H9 (cell line): ENCODE results near the gene ZMIZ1. TPM values are rescaled to one million over a fixed set of nuclear protein-coding genes. Genes with fewer than 3 reads are reported as not detected.

Experiments
- DNase-seq: peaks from one replicate; pipeline ENCODE4 v3.0.0-alpha.2; 2017
- H2AFZ ChIP-seq: one replicate; pipeline ENCODE4 v1.6.1; 2013; ENCODE audit warnings: mild to moderate bottlenecking, low read length, control low read depth, moderate library complexity
- H2AK5ac ChIP-seq: 2 replicates; pipeline ENCODE4 v1.6.1; 2013; ENCODE audit warnings: low read length, control low read depth, mixed read lengths; ENCODE audit not compliant: insufficient read length
- H2BK120ac ChIP-seq: one replicate; pipeline ENCODE4 v1.6.1; 2013; ENCODE audit warnings: low read depth, mild to moderate bottlenecking, low read length, control low read depth, inconsistent platforms; ENCODE audit not compliant: poor library complexity, severe bottlenecking
- H2BK12ac ChIP-seq: 2 replicates; pipeline ENCODE4 v1.6.1; 2013; ENCODE audit warnings: low read length, control low read depth, mixed read lengths, low read depth; ENCODE audit not compliant: insufficient read length
- H2BK15ac ChIP-seq: 2 replicates; pipeline ENCODE4 v1.6.1; 2013; ENCODE audit warnings: low read depth, low read length, control low read depth
- H2BK20ac ChIP-seq: one replicate; pipeline ENCODE4 v1.6.1; 2013; ENCODE audit warnings: low read depth, mild to moderate bottlenecking, low read length, control low read depth, inconsistent platforms; ENCODE audit not compliant: poor library complexity, severe bottlenecking
- H2BK5ac ChIP-seq: 2 replicates; pipeline ENCODE4 v1.6.1; 2013; ENCODE audit warnings: low read length, control low read depth, mixed read lengths; ENCODE audit not compliant: insufficient read length
- H3K14ac ChIP-seq: 2 replicates; pipeline ENCODE4 v1.6.1; 2013; ENCODE audit warnings: low read length, control low read depth; ENCODE audit not compliant: insufficient read depth
- H3K18ac ChIP-seq: 2 replicates; pipeline ENCODE4 v1.6.1; 2013; ENCODE audit warnings: low read depth, mild to moderate bottlenecking, mixed read lengths, low read length, control low read depth; ENCODE audit not compliant: insufficient read length
- H3K23ac ChIP-seq: 2 replicates; pipeline ENCODE4 v1.6.1; 2013; ENCODE audit warnings: low read length, control low read depth, mixed read lengths, low read depth; ENCODE audit not compliant: insufficient read length
- H3K23me2 ChIP-seq: 2 replicates; pipeline ENCODE4 v1.6.1; 2013; ENCODE audit warnings: low read depth, mild to moderate bottlenecking, mixed read lengths, low read length, control low read depth; ENCODE audit not compliant: insufficient read length, poor library complexity, severe bottlenecking
- H3K27ac ChIP-seq: 2 replicates; pipeline ENCODE4 v1.5.1; 2013; ENCODE audit warnings: low read length, control low read depth, mixed read lengths, low read depth; ENCODE audit not compliant: insufficient read length
- H3K27me3 ChIP-seq: 2 replicates; pipeline ENCODE4 v1.6.1; 2013; ENCODE audit warnings: low read length, control low read depth, inconsistent platforms; ENCODE audit not compliant: insufficient read depth
- H3K4ac ChIP-seq: 2 replicates; pipeline ENCODE4 v1.6.1; 2013; ENCODE audit warnings: low read depth, mild to moderate bottlenecking, control low read depth, inconsistent platforms, low read length, moderate library complexity
- H3K4me1 ChIP-seq: 2 replicates; pipeline ENCODE4 v1.6.1; 2013; ENCODE audit warnings: low read length, control low read depth, inconsistent platforms; ENCODE audit not compliant: insufficient read depth
- H3K4me2 ChIP-seq: 2 replicates; pipeline ENCODE4 v1.6.1; 2013; ENCODE audit warnings: low read length, control low read depth, mixed read lengths; ENCODE audit not compliant: insufficient read length, insufficient read depth
- H3K56ac ChIP-seq: 2 replicates; pipeline ENCODE4 v1.6.1; 2013; ENCODE audit warnings: low read depth, mild to moderate bottlenecking, mixed read lengths, low read length, control low read depth; ENCODE audit not compliant: insufficient read length
- H3K79me1 ChIP-seq: 2 replicates; pipeline ENCODE4 v1.6.1; 2013; ENCODE audit warnings: low read depth, mild to moderate bottlenecking, moderate library complexity, low read length, control low read depth, inconsistent platforms; ENCODE audit not compliant: insufficient read depth, poor library complexity, severe bottlenecking
- H3K79me2 ChIP-seq: 2 replicates; pipeline ENCODE4 v1.6.1; 2013; ENCODE audit warnings: low read length, control low read depth, inconsistent platforms; ENCODE audit not compliant: insufficient read depth
- H3K9ac ChIP-seq: 2 replicates; pipeline ENCODE4 v1.6.1; 2013; ENCODE audit warnings: low read length, control low read depth, mixed read lengths; ENCODE audit not compliant: insufficient read length; ENCODE audit errors: extremely low read depth
- H3K9me3 ChIP-seq: one replicate; pipeline ENCODE4 v1.6.1; 2013; ENCODE audit warnings: low read depth, low read length, inconsistent platforms; ENCODE audit not compliant: control insufficient read depth
- H3T11ph ChIP-seq: one replicate; pipeline ENCODE4 v1.6.1; 2013; ENCODE audit warnings: mild to moderate bottlenecking, low read length, control low read depth, inconsistent platforms
- H4K20me1 ChIP-seq: one replicate; pipeline ENCODE4 v1.6.1; 2013; ENCODE audit not compliant: control insufficient read depth, insufficient read length, insufficient read depth
- H4K5ac ChIP-seq: 2 replicates; pipeline ENCODE4 v1.6.1; 2013; ENCODE audit warnings: low read depth, mild to moderate bottlenecking, mixed read lengths, low read length, control low read depth; ENCODE audit not compliant: insufficient read length
- H4K8ac ChIP-seq: replicated peaks from 2 replicates; pipeline ENCODE4 v1.6.1; 2013; ENCODE audit warnings: low read length, control low read depth, mixed read lengths, low read depth; ENCODE audit not compliant: insufficient read length
- H4K91ac ChIP-seq: 2 replicates; pipeline ENCODE4 v1.6.1; 2013; ENCODE audit warnings: low read depth, mild to moderate bottlenecking, moderate library complexity, mixed read lengths, low read length, control low read depth; ENCODE audit not compliant: insufficient read length
- H3K27ac Mint-ChIP-seq, 3 experiments: 2 replicates in 2 of 3; 3 replicates in 1 of 3; pipeline ENCODE4 v1.8.0; 2020 to 2021; ENCODE audit warnings: mixed read lengths in 3 of 3, mild to moderate bottlenecking in 1 of 3, moderate library complexity in 1 of 3
- H3K27me3 Mint-ChIP-seq: 2 replicates; pipeline ENCODE4 v1.8.0; 2021; ENCODE audit warnings: low read depth, mild to moderate bottlenecking, moderate library complexity, mixed read lengths
- H3K36me3 Mint-ChIP-seq, 3 experiments: 2 replicates in 2 of 3; 3 replicates in 1 of 3; pipeline ENCODE4 v1.8.0; 2020 to 2021; ENCODE audit warnings: low read depth in 3 of 3, mixed read lengths in 3 of 3; ENCODE audit not compliant: insufficient read depth in 1 of 3
- H3K4me1 Mint-ChIP-seq, 2 experiments: 2 replicates each; pipeline ENCODE4 v1.8.0; 2020; ENCODE audit warnings: mixed read lengths in 2 of 2
- H3K4me3 Mint-ChIP-seq, 2 experiments: 2 replicates in 1 of 2; 3 replicates in 1 of 2; pipeline ENCODE4 v1.8.0; 2020 to 2021; ENCODE audit warnings: mild to moderate bottlenecking in 2 of 2, mixed read lengths in 2 of 2, moderate library complexity in 1 of 2
- H3K9me3 Mint-ChIP-seq, 2 experiments: 2 replicates in 1 of 2; 3 replicates in 1 of 2; pipeline ENCODE4 v1.8.0; 2020; ENCODE audit warnings: mild to moderate bottlenecking in 2 of 2, mixed read lengths in 2 of 2, moderate library complexity in 1 of 2
- CTCF ChIP-seq: fragments of 200-600 bp; sonication (generic); conservative IDR thresholded peaks from 3 replicates; pipeline ENCODE4 v1.8.0; 2021; ENCODE audit warnings: antibody characterized with exemption, mild to moderate bottlenecking
- WGBS: extraction: QIAGEN DNeasy Blood & Tissue Kit; methylation state at CpG from one replicate; pipeline ENCODE4 v1.1.7; 2013; ENCODE audit warnings: missing lambda C conversion rate, low lambda C conversion rate, mixed read lengths; ENCODE audit not compliant: insufficient read length; ENCODE audit errors: extremely low coverage; 5-methylcytosine and 5-hydroxymethylcytosine counted together
- total RNA-seq: library from RNA; stranded (reverse); gene quantifications from 2 replicates; pipeline ENCODE4 v1.2.1, GENCODE V29; 2021

Gene ZMIZ1
- total RNA-seq, 1 experiment from 2014 or later: 36.9 TPM

DNA sequence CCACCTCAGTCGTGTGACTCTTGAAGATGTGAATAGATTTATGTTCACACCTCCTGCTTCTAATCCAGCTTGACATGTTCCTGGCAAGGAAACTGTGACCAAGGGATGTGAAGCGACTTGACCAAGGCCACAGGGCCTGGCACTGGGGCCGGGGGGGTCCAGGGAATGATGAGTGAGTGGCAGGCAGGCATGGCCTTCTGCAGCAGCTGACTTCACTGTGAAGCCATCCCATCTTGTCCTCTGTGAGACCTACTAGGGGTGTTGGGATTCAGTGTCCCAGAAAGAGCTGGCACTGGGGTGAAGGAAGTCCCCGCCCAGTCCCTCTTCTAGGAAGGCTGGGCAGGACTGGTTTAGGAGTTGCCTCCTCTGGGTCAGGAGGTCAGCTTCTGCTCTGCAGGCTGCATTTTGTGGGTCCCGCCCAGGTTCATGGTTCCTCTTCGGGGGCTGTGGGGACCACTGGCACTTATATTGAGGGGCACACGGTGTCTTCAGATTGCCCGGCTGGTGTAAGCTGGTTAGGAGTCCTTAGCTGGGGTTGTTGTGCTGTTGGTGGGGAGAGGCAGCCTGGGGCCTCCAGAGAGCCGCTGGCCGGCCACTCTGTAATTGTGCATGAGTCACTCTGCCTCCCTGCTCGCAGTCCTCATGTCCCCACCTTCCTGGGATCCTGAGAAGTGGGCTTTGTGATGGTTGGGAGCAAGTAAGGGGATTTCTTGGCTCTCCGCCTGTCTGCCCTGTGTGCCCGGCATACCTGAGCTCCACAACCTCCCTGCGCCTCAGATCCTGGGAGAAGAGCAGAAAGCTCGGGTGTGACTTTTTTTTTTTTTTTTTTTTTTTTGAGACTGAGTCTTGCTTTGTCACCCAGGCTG is 11.0 kb downstream of the ZMIZ1 start:
- TF ChIP-seq CTCF: no peak
- H3K9me3 Mint-ChIP-seq: no peaks in the 10 kb centered on the region
- H2BK15ac ChIP-seq: no peak overlapping the region
- no peak overlapping the region for H3K18ac ChIP-seq
- peaks cover 10% of the 10 kb centered on the region for H3K4me1 ChIP-seq
- peaks cover 2% of the 10 kb centered on the region for H4K20me1 ChIP-seq
- H3K9ac ChIP-seq: no peak overlapping the region
- no peak overlapping the region for H4K8ac ChIP-seq
- H3K23ac ChIP-seq: no peak overlapping the region
- peaks cover 21% of the 10 kb centered on the region; the same call in 1 of the 2 replicates for H3K79me2 ChIP-seq
- no peak overlapping the region for H3K4me2 ChIP-seq
- H4K91ac ChIP-seq: no peak overlapping the region
- no peaks in the 10 kb centered on the region for H3K27me3 ChIP-seq
- H3K27ac Mint-ChIP-seq: peak overlapping the region; percentile 29 to 59 (median 32); a peak in 3 of 7 replicates
- no peak for DNase-seq
- H3K9me3 ChIP-seq: no peaks in the 10 kb centered on the region
- no peak overlapping the region for H3K27ac ChIP-seq
- no peak overlapping the region for H3T11ph ChIP-seq
- no CpG with 5 or more reads among the region's 15 CpGs for WGBS
- H4K5ac ChIP-seq: no peak overlapping the region
- no peak overlapping the region for H3K14ac ChIP-seq
- H3K4ac ChIP-seq: no peak overlapping the region
- no peaks in the 10 kb centered on the region; a peak in 3 of 7 replicates for H3K36me3 Mint-ChIP-seq
- H3K56ac ChIP-seq: no peak overlapping the region
- H2BK5ac ChIP-seq: no peak overlapping the region
- H3K4me1 Mint-ChIP-seq: peaks cover 67 to 72% of the 10 kb centered on the region in 2 experiments
- H2BK12ac ChIP-seq: no peak overlapping the region
- no peak overlapping the region for H2BK20ac ChIP-seq
- no peak overlapping the region for H3K4me3 Mint-ChIP-seq
- H3K27me3 Mint-ChIP-seq: peaks cover 1% of the 10 kb centered on the region; the same call in 1 of the 2 replicates
- H2AK5ac ChIP-seq: no peak overlapping the region
- no peak overlapping the region for H2BK120ac ChIP-seq
- no peaks in the 10 kb centered on the region for H3K79me1 ChIP-seq
- H2AFZ ChIP-seq: no peak overlapping the region
- no peaks in the 10 kb centered on the region for H3K23me2 ChIP-seq
